GM12873 (cell line): ENCODE results near the gene MED29.
A peak's percentile ranks its signal among the peaks of the same experiment; 100 is the strongest.

Experiments used
- CTCF ChIP-seq: IDR thresholded peaks from 2 replicates; pipeline ENCODE4 v1.5.1; 2012; ENCODE audit warnings: low read depth, mild to moderate bottlenecking, moderate library complexity, low read length, control low read depth; ENCODE audit not compliant: insufficient read depth; ENCODE audit errors: missing control alignments

The MED29 gene

GRCh38 chr19:39411832-39412099 lies 20.6 kb downstream of the MED29 start:
- TF ChIP-seq CTCF, result peak; percentile 89

GRCh38 chr19:39412100-39412866 lies 21.1 kb downstream of the MED29 start, which contains the start of gene PLEKHG2:
PLEKHG2 (plus strand) TSS chr19:39412669; CDS start chr19:39414087, 1,418 bp downstream.
- TF ChIP-seq CTCF, result peak; percentile 84

GRCh38 chr19:39412867-39413271 lies 21.7 kb downstream of the MED29 start:
- no peak for TF ChIP-seq CTCF

- TF ChIP-seq CTCF, result no peak
Measured at GRCh38 chr19:39413272-39413910, 22.2 kb downstream of the MED29 start.

GRCh38 chr19:39413911-39414608 lies 22.9 kb downstream of the MED29 start:
- peak; percentile 35 for TF ChIP-seq CTCF

GRCh38 chr19:39415111-39416046 lies 24.2 kb downstream of the MED29 start:
- no peak for TF ChIP-seq CTCF
